Uterus (tissue), 2 donors: ENCODE measurements around the gene DXO.
"Not testable (repeated sequence)": the region's sequence is repeated elsewhere in the genome, so short reads cannot be mapped to it uniquely, and the experiment has no call there.

Source experiments
- CTCF ChIP-seq, 4 experiments: fragments of 200-600 bp in 2 of 4; fragments of 450-650 bp in 2 of 4; sonication (generic) in 2 of 4; IDR thresholded peaks; one replicate each; pipeline ENCODE4 v1.5.1; 2016 to 2019; ENCODE audit warnings: antibody characterized with exemption in 4 of 4, mild to moderate bottlenecking in 2 of 4, moderate library complexity in 1 of 4
- POLR2A ChIP-seq, 2 donors: fragments of 450-650 bp; IDR thresholded peaks; one replicate each; pipeline ENCODE4 v1.6.1; 2016; ENCODE audit warnings: antibody characterized with exemption in 2 of 2, mild to moderate bottlenecking in 1 of 2, moderate library complexity in 1 of 2

GRCh38 chr6:31980195-31980876 lies 8.4 kb upstream of the DXO start:
- not testable (repeated sequence) for TF ChIP-seq CTCF, POLR2A (IDR thresholded peaks at IDR 0.05)
